SK-N-SH treated with all-trans-retinoic acid at 6 μM for 48 hours (cell line): ENCODE data around the gene NFIB.

ENCODE experiments used
- ARNTL ChIP-seq: fragments of 450-650 bp; formaldehyde crosslinking; IDR thresholded peaks from 2 replicates; pipeline ENCODE4 v1.5.0; 2020; ENCODE audit warnings: low read depth, mild to moderate bottlenecking, moderate library complexity, borderline replicate concordance
- CREB5 ChIP-seq: fragments of 250-450 bp; sonication (Bioruptor Pico); IDR thresholded peaks from 2 replicates; pipeline ENCODE4 v1.5.1; 2020; ENCODE audit warnings: low read depth, mild to moderate bottlenecking, moderate library complexity
- CSDC2 ChIP-seq: fragments of 250-450 bp; sonication (Bioruptor Pico); IDR thresholded peaks from 2 replicates; pipeline ENCODE4 v1.5.0; 2020; ENCODE audit warnings: mild to moderate bottlenecking, moderate library complexity
- CSRNP3 ChIP-seq: fragments of 250-450 bp; sonication (Bioruptor Pico); IDR thresholded peaks from 2 replicates; pipeline ENCODE4 v1.5.1; 2021; ENCODE audit warnings: mild to moderate bottlenecking, moderate library complexity
- GLIS3 ChIP-seq: fragments of 250-450 bp; sonication (Bioruptor Pico); IDR thresholded peaks from 2 replicates; pipeline ENCODE4 v1.5.0; 2020; ENCODE audit warnings: mild to moderate bottlenecking, moderate library complexity
- OSR1 ChIP-seq: fragments of 250-450 bp; sonication (Bioruptor Pico); IDR thresholded peaks from 2 replicates; pipeline ENCODE4 v1.8.0; 2022; ENCODE audit warnings: moderate library complexity, mild to moderate bottlenecking, inconsistent platforms
- PATZ1 ChIP-seq: fragments of 250-450 bp; sonication (Bioruptor Pico); IDR thresholded peaks from 2 replicates; pipeline ENCODE4 v1.8.0; 2020; ENCODE audit warnings: mild to moderate bottlenecking, moderate library complexity, borderline replicate concordance
- POU6F1 ChIP-seq: fragments of 250-450 bp; sonication (Bioruptor Pico); IDR thresholded peaks from 2 replicates; pipeline ENCODE4 v1.8.0; 2021; ENCODE audit warnings: low read depth, mild to moderate bottlenecking, moderate library complexity, borderline replicate concordance
- ZFP3 ChIP-seq: fragments of 250-450 bp; sonication (Bioruptor Pico); IDR thresholded peaks from 2 replicates; pipeline ENCODE4 v1.5.0; 2020; ENCODE audit warnings: mild to moderate bottlenecking, moderate library complexity
- ZFP30 ChIP-seq: fragments of 450-650 bp; formaldehyde crosslinking; IDR thresholded peaks from 2 replicates; pipeline ENCODE4 v1.5.0; 2022; ENCODE audit warnings: mild to moderate bottlenecking, moderate library complexity
- ZNF565 ChIP-seq: fragments of 450-650 bp; formaldehyde crosslinking; conservative IDR thresholded peaks from 2 replicates; pipeline ENCODE4 v1.5.0; 2020; ENCODE audit warnings: low read depth, mild to moderate bottlenecking, moderate library complexity
- ZNF70 ChIP-seq: fragments of 450-650 bp; formaldehyde crosslinking; IDR thresholded peaks from 2 replicates; pipeline ENCODE4 v1.5.0; 2020; ENCODE audit warnings: mild to moderate bottlenecking, moderate library complexity
- ZNF8 ChIP-seq: fragments of 450-650 bp; formaldehyde crosslinking; IDR thresholded peaks from 2 replicates; pipeline ENCODE4 v1.5.0; 2020; ENCODE audit warnings: mild to moderate bottlenecking, moderate library complexity

- TF ChIP-seq ARNTL (CRISPR knock-in tag), result no peak
- no peak for TF ChIP-seq ZFP3 (CRISPR knock-in tag)
- TF ChIP-seq CREB5 (CRISPR knock-in tag), result no peak
- no peak for TF ChIP-seq PATZ1 (CRISPR knock-in tag)
- no peak for TF ChIP-seq POU6F1 (CRISPR knock-in tag)
- no peak for TF ChIP-seq GLIS3 (CRISPR knock-in tag)
- TF ChIP-seq ZFP30, result no peak
- TF ChIP-seq CSRNP3 (CRISPR knock-in tag), result no peak
- no peak for TF ChIP-seq ZNF8 (CRISPR knock-in tag)
- TF ChIP-seq CSDC2 (CRISPR knock-in tag), result no peak
- TF ChIP-seq OSR1 (CRISPR knock-in tag), result no peak
- TF ChIP-seq ZNF70 (CRISPR knock-in tag), result no peak
- TF ChIP-seq ZNF565 (CRISPR knock-in tag), result no peak
Observed at GRCh38 chr9:14312719-14313377, 1.1 kb downstream of the NFIB start.
